ENCODE results near the gene P2RX1. TPM values are rescaled to one million over a fixed set of nuclear protein-coding genes. Genes with fewer than 3 reads are reported as not detected.

Gene P2RX1
- total and polyA plus RNA-seq, 2 of the 4 experiments (the other 2 are of a cell fraction) = not detected

DNA sequence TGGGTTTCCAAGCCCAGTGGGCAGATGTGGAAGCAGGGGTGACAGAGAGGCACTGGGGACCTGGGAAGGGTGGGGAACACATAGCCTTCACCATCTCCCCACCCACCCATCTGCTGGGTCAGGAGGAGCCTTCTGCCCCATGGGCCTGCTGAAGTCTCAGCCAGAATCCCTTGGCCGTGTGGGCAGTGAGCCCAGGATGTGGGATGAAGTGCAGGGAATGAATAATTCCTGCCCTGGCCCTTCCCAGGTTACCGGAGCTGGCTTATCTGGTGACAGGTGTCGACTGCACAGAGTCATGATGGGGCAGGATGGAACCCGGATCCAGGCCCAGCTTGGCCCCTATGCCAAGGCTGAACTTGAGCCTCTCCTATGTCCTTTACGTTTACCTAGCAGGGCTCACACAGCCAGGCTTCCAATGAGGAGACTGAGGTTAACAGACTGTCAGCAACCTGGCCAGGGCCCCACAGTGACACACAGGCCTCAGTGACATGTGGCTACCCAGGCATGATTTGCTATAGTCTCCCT, 30.5 kb upstream of the P2RX1 start:
- DNase-seq (no peak), ATAC-seq (ENCODE audit: low read depth) (no peak)
- H3K4me1 ChIP-seq (ENCODE audit: control insufficient read depth, insufficient read depth, low read length) = no peaks in the 10 kb centered on the region
- H3K18ac ChIP-seq (ENCODE audit: low read depth, low read length) = no peak overlapping the region
- ChIA-PET CTCF (no interaction called here), POLR2A (ENCODE audit: unreplicated experiment) (no interaction called here)
- no peak overlapping the region for H2AK9ac ChIP-seq (replicated peaks; ENCODE audit: low read depth, low read length, poor library complexity)
- H4K5ac ChIP-seq (ENCODE audit: low read depth, low read length) = no peak overlapping the region
- H3K36me3 ChIP-seq (ENCODE audit: control insufficient read depth, insufficient read depth, low read length) = no peaks in the 10 kb centered on the region
- H3K4ac ChIP-seq (ENCODE audit: low read depth, low read length) = no peak overlapping the region
- no peak overlapping the region for H4K91ac ChIP-seq (ENCODE audit: insufficient read depth, low read depth, low read length)
- in situ Hi-C loops (cut with MboI; ENCODE audit: low sequenced_read_pairs) = no loop called here
- no peak overlapping the region for H4K8ac ChIP-seq (ENCODE audit: low read depth in 2 of 2, low read length in 2 of 2)
- H2BK15ac ChIP-seq (ENCODE audit: low read depth, low read length) = no peak overlapping the region
- H3K79me1 ChIP-seq (ENCODE audit: low read depth in 1 of 2, low read length in 2 of 2) = no peaks in the 10 kb centered on the region
- H3K23ac ChIP-seq (ENCODE audit: low read depth, low read length) = no peak overlapping the region
- no peak overlapping the region for H2BK20ac ChIP-seq (ENCODE audit: low read depth, low read length)
- H3K14ac ChIP-seq (replicated peaks; ENCODE audit: low read depth, low read length) = no peak overlapping the region
- no peaks in the 10 kb centered on the region; the same call in 1 of the 2 replicates for H3K27me3 ChIP-seq (ENCODE audit: control insufficient read depth, insufficient read depth, low read length)
- H2BK120ac ChIP-seq (ENCODE audit: low read depth, low read length) = no peak overlapping the region
- no peaks in the 10 kb centered on the region for H3K9me3 ChIP-seq (ENCODE audit: control insufficient read depth, insufficient read depth, low read length)
- TF ChIP-seq CHD1 (IDR thresholded peaks at IDR 0.05; ENCODE audit: low read depth, low read length) = no peak
- TF ChIP-seq, protein P1, sequence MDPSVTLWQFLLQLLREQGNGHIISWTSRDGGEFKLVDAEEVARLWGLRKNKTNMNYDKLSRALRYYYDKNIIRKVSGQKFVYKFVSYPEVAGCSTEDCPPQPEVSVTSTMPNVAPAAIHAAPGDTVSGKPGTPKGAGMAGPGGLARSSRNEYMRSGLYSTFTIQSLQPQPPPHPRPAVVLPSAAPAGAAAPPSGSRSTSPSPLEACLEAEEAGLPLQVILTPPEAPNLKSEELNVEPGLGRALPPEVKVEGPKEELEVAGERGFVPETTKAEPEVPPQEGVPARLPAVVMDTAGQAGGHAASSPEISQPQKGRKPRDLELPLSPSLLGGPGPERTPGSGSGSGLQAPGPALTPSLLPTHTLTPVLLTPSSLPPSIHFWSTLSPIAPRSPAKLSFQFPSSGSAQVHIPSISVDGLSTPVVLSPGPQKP (IDR thresholded peaks at IDR 0.05; ENCODE audit: borderline replicate concordance, low read depth, low read length) = no peak
- TF ChIP-seq, protein P2, sequence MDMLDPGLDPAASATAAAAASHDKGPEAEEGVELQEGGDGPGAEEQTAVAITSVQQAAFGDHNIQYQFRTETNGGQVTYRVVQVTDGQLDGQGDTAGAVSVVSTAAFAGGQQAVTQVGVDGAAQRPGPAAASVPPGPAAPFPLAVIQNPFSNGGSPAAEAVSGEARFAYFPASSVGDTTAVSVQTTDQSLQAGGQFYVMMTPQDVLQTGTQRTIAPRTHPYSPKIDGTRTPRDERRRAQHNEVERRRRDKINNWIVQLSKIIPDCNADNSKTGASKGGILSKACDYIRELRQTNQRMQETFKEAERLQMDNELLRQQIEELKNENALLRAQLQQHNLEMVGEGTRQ (IDR thresholded peaks at IDR 0.05; ENCODE audit: low read depth, low read length) = no peak
- no peak overlapping the region for H3K27ac ChIP-seq (ENCODE audit: insufficient read depth, low read length)
- no peak overlapping the region for H2BK5ac ChIP-seq (ENCODE audit: low read depth, low read length, poor library complexity, severe bottlenecking)
- intact Hi-C loops (cut with micrococcal nuclease) = no loop called here
- 65% methylated on average over 2 of the region's 5 CpGs; no CpG with 5 or more reads in 1 of the 2 experiments for WGBS, 2 experiments (ENCODE audit: extremely low coverage in 2 of 2, insufficient read length in 1 of 2)
- H3K9me1 ChIP-seq (ENCODE audit: insufficient read depth, low read length) = no peaks in the 10 kb centered on the region
- H2AFZ ChIP-seq (replicated peaks; ENCODE audit: low read length, poor library complexity) = peak overlapping the region; percentile 21
- H2AK5ac ChIP-seq (ENCODE audit: low read depth, low read length) = no peak overlapping the region
- dilution Hi-C loops (cut with HindIII; ENCODE audit: low sequenced_read_pairs, unreplicated experiment) = no loop called here
- H3K4me3 ChIP-seq (ENCODE audit: insufficient read depth, low read depth, low read length) = no peak overlapping the region
- no peaks in the 10 kb centered on the region for H4K20me1 ChIP-seq (ENCODE audit: insufficient read depth, low read length)
- H3K9ac ChIP-seq (ENCODE audit: low read depth, low read length) = no peak overlapping the region
- no peak overlapping the region for H3K56ac ChIP-seq (ENCODE audit: extremely low read depth, insufficient read depth, low read length)
- no TSS peak for BruUV-seq (replicated peaks)
- H3K4me2 ChIP-seq (ENCODE audit: low read depth, low read length) = no peak overlapping the region
